ENCODE measurements around the gene BBLN.

Gene BBLN

GRCh38 chr9:128211186-128211980 is 51.3 kb downstream of the BBLN start:
- DNase-seq (ENCODE audit: low read depth in 3 of 3, low spot score in 1 of 3): no peak

GRCh38 chr9:128211981-128212281 is 51.9 kb downstream of the BBLN start:
- DNase-seq (ENCODE audit: low read depth in 3 of 3, low spot score in 1 of 3): no peak
